Stomach smooth muscle (tissue), 2 donors: ENCODE data around the gene TBC1D9.

Experiments
- H3K27ac ChIP-seq: one replicate; pipeline ENCODE4 v1.7.0; 2013; ENCODE audit warnings: mild to moderate bottlenecking, low read length, inconsistent platforms
- H3K27me3 ChIP-seq, 2 donors: one replicate each; pipeline ENCODE4 v1.7.0; 2013; ENCODE audit warnings: low read length in 2 of 2; ENCODE audit not compliant: insufficient read depth in 2 of 2, control insufficient read depth in 1 of 2
- H3K36me3 ChIP-seq, 2 donors: one replicate each; pipeline ENCODE4 v1.7.0; 2013; ENCODE audit warnings: low read length in 2 of 2; ENCODE audit not compliant: control insufficient read depth in 2 of 2, insufficient read depth in 2 of 2
- H3K4me1 ChIP-seq: one replicate; pipeline ENCODE4 v1.7.0; 2013; ENCODE audit warnings: low read length; ENCODE audit not compliant: control insufficient read depth, insufficient read depth
- H3K4me3 ChIP-seq, 2 donors: one replicate each; pipeline ENCODE4 v1.7.0; 2013; ENCODE audit warnings: low read length in 2 of 2
- H3K9ac ChIP-seq, 2 donors: one replicate each; pipeline ENCODE4 v1.7.0; 2013; ENCODE audit warnings: low read length in 2 of 2, mild to moderate bottlenecking in 1 of 2
- H3K9me3 ChIP-seq, 2 donors: one replicate each; pipeline ENCODE4 v1.7.0; 2013; ENCODE audit warnings: low read length in 2 of 2; ENCODE audit not compliant: control insufficient read depth in 2 of 2
- donor health status: healthy.
- donor health status: Pancreatic carcinoma.

The TBC1D9 gene

GRCh38 chr4:140672416-140672815 lies 83.8 kb downstream of the TBC1D9 start:
- Histone ChIP-seq H3K27me3 (no peaks in the 10 kb centered on the region), H3K27ac (no peak overlapping the region), H3K4me1 (no peaks in the 10 kb centered on the region), H3K36me3 (peaks cover 0 to 14% of the 10 kb centered on the region in 2 donors), H3K9ac (no peak overlapping the region), H3K9me3 (no peaks in the 10 kb centered on the region), H3K4me3 (no peak overlapping the region)

DNA sequence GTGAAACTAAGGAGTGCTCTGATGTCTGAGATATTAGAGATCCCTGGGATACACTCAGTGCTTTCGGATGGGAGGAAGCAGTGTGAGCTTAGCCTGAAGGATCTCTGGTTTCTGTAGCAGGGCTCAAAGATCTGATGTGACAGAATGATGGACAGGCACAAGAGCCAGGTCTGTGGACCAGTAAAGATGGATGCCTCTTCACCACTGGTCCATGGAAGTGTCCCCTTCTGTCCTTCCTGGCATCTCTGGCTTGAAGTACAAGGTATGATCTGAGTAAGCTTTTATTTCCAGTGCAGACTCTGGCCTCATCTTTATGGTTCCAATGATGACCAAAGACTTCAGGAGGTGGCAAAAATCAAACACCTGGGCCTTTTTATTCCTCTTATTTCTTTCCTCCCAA lies 88.1 kb downstream of the TBC1D9 start:
- Histone ChIP-seq H3K36me3 (peaks cover 0 to 14% of the 10 kb centered on the region in 2 donors), H3K9ac (no peak overlapping the region), H3K4me1 (no peaks in the 10 kb centered on the region), H3K4me3 (no peak overlapping the region), H3K27ac (no peak overlapping the region), H3K27me3 (no peaks in the 10 kb centered on the region), H3K9me3 (no peaks in the 10 kb centered on the region)

- H3K36me3 ChIP-seq: peaks cover 0 to 14% of the 10 kb centered on the region in 2 donors
- H3K9ac ChIP-seq: no peak overlapping the region
- H3K27me3 ChIP-seq: no peaks in the 10 kb centered on the region
- no peaks in the 10 kb centered on the region for H3K4me1 ChIP-seq
- H3K4me3 ChIP-seq: no peak overlapping the region
- no peaks in the 10 kb centered on the region for H3K9me3 ChIP-seq
- no peak overlapping the region for H3K27ac ChIP-seq
These were observed 89.1 kb downstream of the TBC1D9 start for GRCh38 chr4:140666889-140667614.

DNA sequence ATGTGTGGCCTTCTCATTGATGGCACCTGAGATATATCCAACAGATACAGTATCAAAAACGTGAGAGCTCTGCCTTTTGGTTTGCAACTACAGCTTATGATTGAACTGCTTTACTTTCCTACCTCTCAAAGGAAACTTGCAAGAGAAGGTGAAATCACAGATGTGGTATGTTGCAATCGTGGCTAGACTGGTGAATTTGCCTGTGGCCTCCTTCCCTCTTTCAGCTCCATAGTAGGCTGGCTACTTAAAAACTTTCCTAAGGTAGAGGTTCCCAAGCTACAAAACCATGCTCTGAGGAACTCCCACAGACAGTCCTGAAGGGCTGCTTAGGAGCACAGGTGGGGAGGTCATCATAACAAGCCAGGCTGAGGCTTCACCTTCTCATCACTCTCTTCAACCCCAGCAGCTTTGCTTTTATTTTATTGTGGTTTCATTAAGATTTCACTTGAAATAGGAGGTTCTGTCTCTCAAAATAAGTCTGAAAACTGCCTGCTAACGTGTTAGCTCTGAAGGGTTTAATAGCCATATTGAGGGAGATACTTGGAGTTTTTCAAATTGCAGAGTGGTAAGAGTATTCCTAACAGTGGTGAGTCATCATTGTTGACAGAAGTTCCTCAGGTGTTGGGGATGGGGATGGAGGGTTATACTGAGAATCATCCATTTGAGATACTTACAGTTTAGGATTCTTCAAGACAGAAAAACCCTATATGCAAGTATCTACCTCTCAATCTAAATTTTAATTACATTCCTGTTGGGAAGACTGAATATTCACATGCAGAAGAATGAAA lies 93.9 kb downstream of the TBC1D9 start:
- Histone ChIP-seq H3K4me1 (no peaks in the 10 kb centered on the region), H3K9ac (no peak overlapping the region), H3K27ac (no peak overlapping the region), H3K9me3 (no peaks in the 10 kb centered on the region), H3K27me3 (no peaks in the 10 kb centered on the region), H3K36me3 (peaks cover 3 to 6% of the 10 kb centered on the region in 2 donors), H3K4me3 (no peak overlapping the region)

GRCh38 chr4:140661550-140661949 lies 94.6 kb downstream of the TBC1D9 start:
- Histone ChIP-seq H3K9ac (no peak overlapping the region), H3K36me3 (peaks cover 3 to 12% of the 10 kb centered on the region in 2 donors), H3K4me3 (no peak overlapping the region), H3K4me1 (no peaks in the 10 kb centered on the region), H3K27ac (no peak overlapping the region), H3K27me3 (no peaks in the 10 kb centered on the region), H3K9me3 (no peaks in the 10 kb centered on the region)

DNA sequence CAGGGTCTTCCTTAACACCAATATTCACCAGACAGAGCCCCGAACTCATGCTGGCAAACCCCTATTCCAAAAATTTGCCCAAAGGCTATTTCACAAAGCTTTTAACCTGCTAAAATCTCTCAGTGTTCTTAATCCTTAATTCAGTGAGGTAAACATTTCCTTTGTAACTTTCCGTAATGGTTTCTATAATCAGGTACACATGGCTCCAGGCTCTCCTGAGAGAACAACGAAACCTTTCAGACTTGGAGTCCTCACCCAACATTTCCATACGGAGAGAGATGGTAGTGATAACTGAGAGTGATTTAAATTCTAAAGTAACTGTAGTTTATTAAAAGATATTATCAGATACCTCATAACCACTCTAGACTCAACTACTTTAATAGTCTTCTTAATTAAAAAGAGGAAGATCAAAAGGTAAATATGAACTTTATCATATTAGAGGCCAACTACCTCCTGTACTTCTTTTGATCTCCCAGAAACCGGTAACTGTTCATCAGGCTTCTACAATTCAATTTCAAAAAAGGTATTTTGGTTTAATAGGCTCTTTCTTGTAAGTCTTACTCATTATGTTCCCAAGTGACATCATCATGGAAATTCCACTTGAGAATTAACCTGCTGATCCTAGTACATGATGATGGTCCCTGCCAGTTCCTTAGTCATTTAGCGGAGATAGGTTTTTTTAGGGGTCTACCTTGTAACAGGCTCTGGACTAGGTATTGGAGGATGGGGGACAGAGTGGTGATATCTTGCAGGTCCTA lies 96.1 kb downstream of the TBC1D9 start:
- H3K4me3 ChIP-seq: no peak overlapping the region
- no peak overlapping the region for H3K27ac ChIP-seq
- H3K27me3 ChIP-seq: no peaks in the 10 kb centered on the region
- H3K9me3 ChIP-seq: no peaks in the 10 kb centered on the region
- H3K9ac ChIP-seq: no peak overlapping the region
- peaks cover 3 to 16% of the 10 kb centered on the region in 2 donors for H3K36me3 ChIP-seq
- no peaks in the 10 kb centered on the region for H3K4me1 ChIP-seq

DNA sequence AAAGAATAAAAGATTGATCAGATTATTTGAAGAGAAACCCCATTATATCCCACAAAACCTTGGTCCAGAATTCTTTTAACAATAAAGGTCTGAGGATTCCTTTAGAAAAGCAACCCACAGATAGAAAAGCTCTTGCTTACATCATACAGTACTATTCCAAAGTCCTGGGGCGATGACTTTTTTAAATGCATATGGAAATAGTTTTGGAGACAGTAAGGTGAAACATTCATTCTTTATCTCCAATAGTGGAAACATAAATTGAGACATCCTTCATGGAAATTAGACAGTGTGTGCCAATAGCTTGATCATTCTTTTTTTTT lies 101.7 kb downstream of the TBC1D9 start:
- Histone ChIP-seq H3K9me3 (no peaks in the 10 kb centered on the region), H3K27me3 (no peaks in the 10 kb centered on the region), H3K36me3 (peaks cover 0 to 16% of the 10 kb centered on the region in 2 donors), H3K4me1 (no peaks in the 10 kb centered on the region), H3K4me3 (no peak overlapping the region), H3K9ac (no peak overlapping the region), H3K27ac (no peak overlapping the region)

DNA sequence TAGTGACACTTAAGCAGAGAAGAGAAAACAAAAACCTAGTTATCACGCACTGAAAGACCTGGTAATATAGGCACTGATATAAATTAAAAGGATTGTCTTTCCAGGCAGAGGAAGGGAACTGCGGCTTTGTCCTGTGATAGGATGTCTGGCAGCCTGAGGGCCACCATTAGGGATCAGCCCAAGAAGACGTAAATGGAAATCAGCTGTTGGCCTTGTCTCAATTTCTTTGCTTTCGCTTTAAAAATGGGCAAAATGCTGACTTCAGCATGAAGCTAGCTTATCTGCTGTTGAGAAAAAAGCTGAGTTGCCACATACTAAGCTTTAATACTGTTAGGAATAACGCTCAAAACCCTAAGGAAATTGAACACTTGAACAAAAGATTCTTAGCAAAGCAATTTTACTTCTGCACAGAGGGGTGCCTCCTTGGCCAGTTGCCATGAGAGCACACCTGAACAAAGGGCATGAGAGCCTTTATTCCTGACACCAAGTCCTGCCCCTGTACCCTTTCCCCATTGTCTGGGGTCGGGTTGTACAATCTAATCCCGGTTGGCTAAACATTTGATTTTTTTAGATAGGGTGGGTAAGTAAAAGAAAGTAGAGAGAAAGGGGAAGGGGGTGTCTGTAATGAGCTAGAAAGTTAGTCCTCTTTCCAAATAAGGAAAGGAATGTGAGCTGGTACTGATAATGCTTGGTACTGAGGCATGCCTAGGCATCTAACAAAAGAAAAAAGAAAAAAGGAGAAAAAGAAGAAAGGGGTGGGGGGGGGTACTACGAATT lies 102.3 kb downstream of the TBC1D9 start:
- Histone ChIP-seq H3K9me3 (no peaks in the 10 kb centered on the region), H3K27me3 (no peaks in the 10 kb centered on the region), H3K4me3 (no peak overlapping the region), H3K27ac (no peak overlapping the region), H3K9ac (no peak overlapping the region), H3K4me1 (no peaks in the 10 kb centered on the region), H3K36me3 (peaks cover 0 to 14% of the 10 kb centered on the region in 2 donors)

GRCh38 chr4:140652601-140653000 lies 103.6 kb downstream of the TBC1D9 start:
- Histone ChIP-seq H3K27ac (no peak overlapping the region), H3K4me1 (no peaks in the 10 kb centered on the region), H3K36me3 (peaks cover 0 to 13% of the 10 kb centered on the region in 2 donors), H3K9ac (no peak overlapping the region), H3K4me3 (no peak overlapping the region), H3K9me3 (no peaks in the 10 kb centered on the region), H3K27me3 (no peaks in the 10 kb centered on the region)

DNA sequence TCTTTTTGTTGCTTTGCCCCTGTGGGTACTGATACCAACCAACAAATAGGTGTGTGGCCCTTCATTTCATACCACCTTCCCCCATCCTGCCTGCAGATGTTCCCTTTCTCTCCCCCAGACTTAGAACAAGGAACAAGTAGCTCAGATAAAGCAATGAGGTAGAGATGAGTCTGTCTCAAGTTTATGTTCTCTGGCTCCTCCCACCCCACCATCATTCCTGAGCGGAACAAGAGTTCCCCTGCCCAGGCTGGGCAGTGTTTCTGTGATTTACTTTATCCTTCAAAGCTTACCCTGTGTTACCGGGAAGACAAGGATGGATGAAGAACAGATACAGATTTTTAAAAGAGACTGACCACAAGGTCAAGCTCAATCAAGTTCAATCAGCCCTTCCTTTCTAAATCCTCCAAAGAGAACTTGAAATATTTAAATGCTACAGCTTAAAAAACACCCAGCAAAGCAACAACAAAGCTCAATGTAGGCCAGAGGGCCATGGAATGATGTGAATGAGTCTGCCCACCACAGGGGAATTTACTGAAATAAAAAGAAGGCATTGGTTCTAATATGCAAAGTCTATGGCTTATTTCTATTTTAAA lies 107.4 kb downstream of the TBC1D9 start:
- H3K9me3 ChIP-seq: no peaks in the 10 kb centered on the region
- no peaks in the 10 kb centered on the region for H3K4me1 ChIP-seq
- H3K27me3 ChIP-seq: no peaks in the 10 kb centered on the region
- H3K36me3 ChIP-seq: peaks cover 0 to 2% of the 10 kb centered on the region in 2 donors
- H3K9ac ChIP-seq: no peak overlapping the region
- no peak overlapping the region for H3K27ac ChIP-seq
- no peak overlapping the region for H3K4me3 ChIP-seq
